Ovary (tissue), 9 donors: ENCODE data around the gene SIRPA. TPM values are rescaled to one million over a fixed set of nuclear protein-coding genes. Genes with fewer than 3 reads are reported as not detected.
A peak's percentile ranks its signal among the peaks of the same experiment; 100 is the strongest.

ENCODE experiments used
- DNase-seq, 5 donors: peaks; one replicate each; pipeline ENCODE4 v3.0.0-alpha.2; 2019 to 2020
- H3K27ac ChIP-seq, 2 donors: fragments of 200-600 bp; one replicate each; pipeline versions ENCODE4 v1.5.1 to v1.8.0; 2019 to 2022
- H3K27me3 ChIP-seq: fragments of 200-600 bp; one replicate; pipeline ENCODE4 v1.8.0; 2022
- H3K36me3 ChIP-seq: fragments of 200-600 bp; sonication (generic); one replicate; pipeline ENCODE4 v1.5.1; 2019
- H3K4me1 ChIP-seq: one replicate; pipeline ENCODE4 v1.8.1; 2013; ENCODE audit warnings: mild to moderate bottlenecking, moderate library complexity; ENCODE audit not compliant: insufficient read depth
- H3K4me3 ChIP-seq: fragments of 200-600 bp; sonication (generic); one replicate; pipeline ENCODE4 v1.5.1; 2017
- H3K9me3 ChIP-seq, 2 donors: fragments of 200-600 bp in 1 of 2; sonication (generic) in 1 of 2; one replicate each; pipeline versions ENCODE4 v1.5.1 to v1.8.1; 2013 to 2019; ENCODE audit warnings: mild to moderate bottlenecking in 1 of 2, moderate library complexity in 1 of 2
- EP300 ChIP-seq: sonication (generic); formaldehyde crosslinking; IDR thresholded peaks from one replicate; pipeline ENCODE4 v1.6.1; 2017; ENCODE audit warnings: antibody characterized with exemption
- POLR2A ChIP-seq: fragments of 450-650 bp; IDR thresholded peaks from one replicate; pipeline ENCODE4 v1.6.1; 2017; ENCODE audit warnings: antibody characterized with exemption, mild to moderate bottlenecking, moderate library complexity
- WGBS, 3 donors: extraction: QIAGEN DNeasy Blood & Tissue Kit in 1 of 3; methylation state at CpG; one replicate each; pipeline versions ENCODE4 v1.1.5 to v1.1.7; 2013 to 2017; 5-methylcytosine and 5-hydroxymethylcytosine counted together
- intact Hi-C, 4 donors: fragments of 100-400 bp; cut with DNase I; formaldehyde crosslinking; loops; one replicate each; pipeline versions ENCODE4 v1.11.0 to v1.15.1; 2022 to 2023
- polyA plus RNA-seq, 2 donors: library from polyadenylated mRNA; stranded (reverse); fragments of 200-250 nt in 1 of 2; fragments of 350-450 nt in 1 of 2; fragmentation: Illumina TruSeq in 1 of 2; extraction: RNeasy Lipid Tissue Mini Kit (QIAGEN cat#74804) in 1 of 2; gene quantifications; one replicate each; pipeline ENCODE4 v1.2.3, GENCODE V29; 2013 to 2014
- total RNA-seq, 7 donors: library from RNA; depleted of rRNA in 2 of 7; stranded (reverse); fragments of >200 nt in 2 of 7; fragmentation: NEBNext Ultra II Directional in 3 of 7; extraction: Animal tissue kit (Norgen Biotek cat#: 25700) in 3 of 7; gene quantifications; one replicate each; pipeline versions ENCODE4 v1.1.0 to v1.2.4, GENCODE V29; 2016 to 2023
- TF ChIP-seq, protein P1 (sequence below), 3 donors: fragments of 450-650 bp in 2 of 3; fragments of 200-600 bp in 1 of 3; IDR thresholded peaks; one replicate each; pipeline versions ENCODE4 v1.5.1 to v1.8.0; 2016 to 2022; ENCODE audit warnings: antibody characterized with exemption in 3 of 3, mild to moderate bottlenecking in 1 of 3
- donor health status: DM: no; HTN: no; CAD: no; lungs with moderate emphysema.
- donor health status: DM: no; HTN: no; CAD: no.
- donor health status: Bipolar disorder and iron deficiency.
- donor health status: DM: yes; HTN: yes; CAD: no.
- donor health status: DM: no; HTN: no; CAD: no.
- donor health status: DM: yes; HTN: yes; CAD: no.

Gene SIRPA
- total and polyA plus RNA-seq, 9 donors = 15.7 to 45.6 (median 28.3) TPM

DNA sequence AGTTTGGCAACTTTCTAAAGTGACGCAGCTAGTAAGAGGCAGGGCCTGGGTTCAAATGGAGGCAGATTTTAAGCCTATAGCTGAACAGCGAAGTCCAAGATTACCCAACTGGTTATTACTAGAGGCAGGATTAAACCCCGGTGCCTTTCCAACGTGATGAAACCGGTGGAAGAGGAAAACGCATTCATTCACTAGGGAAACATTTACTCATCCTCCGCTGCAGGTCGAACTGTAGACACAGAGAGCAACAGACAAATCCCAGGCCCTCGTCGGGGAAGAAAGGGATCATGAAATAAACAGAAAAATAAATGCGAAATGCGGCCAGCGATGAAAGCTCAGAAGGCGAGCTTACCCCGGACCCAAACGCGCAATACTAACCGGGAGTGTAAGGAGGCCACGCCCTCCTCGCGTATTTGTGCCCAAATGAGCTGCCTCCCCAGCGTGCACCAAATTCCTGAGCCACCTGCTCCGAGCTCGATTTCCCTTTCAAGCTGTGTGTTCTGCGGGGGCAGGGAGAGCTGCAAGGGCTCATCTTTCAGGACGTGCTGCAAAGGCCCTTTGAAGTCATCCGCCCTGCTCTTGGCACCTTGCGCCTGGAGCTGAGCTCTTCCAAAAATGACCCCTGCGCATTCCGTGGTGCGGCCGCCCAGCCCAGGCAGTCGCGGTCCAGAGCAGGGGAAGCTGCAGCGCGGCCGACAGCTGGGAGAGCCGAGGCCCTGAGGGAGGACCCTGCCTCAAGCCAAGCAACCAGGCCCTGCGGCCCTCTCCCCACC, 51.7 kb downstream of the SIRPA start:
- Histone ChIP-seq H3K36me3 (no peaks in the 10 kb centered on the region), H3K27me3 (no peaks in the 10 kb centered on the region), H3K4me1 (peaks cover 7% of the 10 kb centered on the region), H3K4me3 (peak overlapping the region; percentile 14), H3K27ac (peak overlapping the region in 1 of 2 donors; percentile 15), H3K9me3 (no peaks in the 10 kb centered on the region)
- peak; percentile 53 to 85 (median 60) for DNase-seq
- intact Hi-C loops = loop anchor here in 1 of 4 donors (5.0 kb wide), 1 partner anchor 60 kb away; no protein-coding TSS in a partner anchor
- 4 to 6% (median 5%) methylated on average over 39 of the region's 39 CpGs for WGBS, 3 donors
- TF ChIP-seq EP300 (no peak), POLR2A (peak; percentile 9)

DNA sequence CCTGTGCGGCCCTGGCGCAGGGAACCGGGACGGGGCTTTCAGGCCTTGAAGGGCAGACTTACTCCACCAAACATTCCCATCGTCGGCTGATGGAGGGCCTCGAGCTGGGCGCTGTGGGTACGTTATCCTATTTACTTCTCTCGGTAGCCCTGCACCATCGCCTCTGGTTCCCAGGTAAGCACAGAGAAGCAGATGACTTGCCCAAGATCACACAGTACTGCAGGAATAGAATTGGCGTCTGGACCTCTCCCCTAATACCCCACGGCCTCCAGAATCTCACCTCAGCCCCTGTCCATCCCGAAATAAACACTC, 52.3 kb downstream of the SIRPA start:
- Histone ChIP-seq H3K27ac (no peak overlapping the region), H3K36me3 (no peaks in the 10 kb centered on the region), H3K9me3 (no peaks in the 10 kb centered on the region), H3K4me3 (no peak overlapping the region), H3K4me1 (peaks cover 7% of the 10 kb centered on the region), H3K27me3 (no peaks in the 10 kb centered on the region)
- WGBS, 3 donors = 31 to 42% (median 37%) methylated on average over 14 of the region's 14 CpGs
- intact Hi-C loops = loop anchor here in 1 of 4 donors (5.0 kb wide), 1 partner anchor 60 kb away; no protein-coding TSS in a partner anchor
- DNase-seq = no peak
- TF ChIP-seq POLR2A (no peak), EP300 (no peak)
- TF ChIP-seq, protein P1, sequence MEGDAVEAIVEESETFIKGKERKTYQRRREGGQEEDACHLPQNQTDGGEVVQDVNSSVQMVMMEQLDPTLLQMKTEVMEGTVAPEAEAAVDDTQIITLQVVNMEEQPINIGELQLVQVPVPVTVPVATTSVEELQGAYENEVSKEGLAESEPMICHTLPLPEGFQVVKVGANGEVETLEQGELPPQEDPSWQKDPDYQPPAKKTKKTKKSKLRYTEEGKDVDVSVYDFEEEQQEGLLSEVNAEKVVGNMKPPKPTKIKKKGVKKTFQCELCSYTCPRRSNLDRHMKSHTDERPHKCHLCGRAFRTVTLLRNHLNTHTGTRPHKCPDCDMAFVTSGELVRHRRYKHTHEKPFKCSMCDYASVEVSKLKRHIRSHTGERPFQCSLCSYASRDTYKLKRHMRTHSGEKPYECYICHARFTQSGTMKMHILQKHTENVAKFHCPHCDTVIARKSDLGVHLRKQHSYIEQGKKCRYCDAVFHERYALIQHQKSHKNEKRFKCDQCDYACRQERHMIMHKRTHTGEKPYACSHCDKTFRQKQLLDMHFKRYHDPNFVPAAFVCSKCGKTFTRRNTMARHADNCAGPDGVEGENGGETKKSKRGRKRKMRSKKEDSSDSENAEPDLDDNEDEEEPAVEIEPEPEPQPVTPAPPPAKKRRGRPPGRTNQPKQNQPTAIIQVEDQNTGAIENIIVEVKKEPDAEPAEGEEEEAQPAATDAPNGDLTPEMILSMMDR (IDR thresholded peaks at IDR 0.05) = no peak

DNA sequence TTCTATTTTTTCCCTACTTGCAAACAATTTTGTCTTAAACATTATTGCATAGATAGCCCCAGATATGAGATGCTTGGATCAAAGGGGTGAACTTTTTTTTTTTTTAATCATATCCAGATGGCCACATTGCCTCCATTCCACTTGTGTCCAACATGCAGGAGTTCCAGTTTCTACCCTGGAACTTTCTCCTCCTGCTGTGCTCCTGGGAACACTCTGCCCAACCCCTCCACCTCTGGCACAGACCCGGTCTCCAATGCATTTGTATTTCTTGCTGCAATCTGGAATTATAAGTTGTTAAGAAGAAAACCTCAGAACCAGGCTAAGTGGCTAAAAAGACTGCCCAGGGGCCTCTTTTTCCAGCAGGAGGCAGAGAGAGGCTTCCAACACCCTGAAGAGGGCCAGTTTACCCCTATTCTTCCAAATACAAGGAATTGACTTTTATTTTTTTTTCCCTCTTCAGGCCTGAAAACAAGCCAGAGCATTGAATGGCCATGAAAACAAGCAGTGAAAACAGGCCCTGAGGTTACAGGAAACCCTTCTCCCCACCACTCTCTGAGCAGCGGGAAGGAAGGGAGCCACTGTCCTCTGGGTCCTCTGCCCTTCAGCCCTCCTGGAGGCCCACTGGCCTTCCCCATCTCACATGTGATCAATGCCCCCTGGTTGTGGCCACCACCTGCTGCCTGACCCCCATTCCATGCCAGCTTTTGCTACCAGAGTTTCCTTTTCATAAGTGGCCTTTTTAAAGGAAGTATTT, 54.3 kb downstream of the SIRPA start:
- DNase-seq = peak in 2 of 5 donors; percentile 20 to 25
- intact Hi-C loops = loop anchor here in 1 of 4 donors (5.0 kb wide), 1 partner anchor 62 kb away; no protein-coding TSS in a partner anchor
- Histone ChIP-seq H3K36me3 (no peaks in the 10 kb centered on the region), H3K27ac (no peak overlapping the region), H3K9me3 (no peaks in the 10 kb centered on the region), H3K4me1 (peaks cover 7% of the 10 kb centered on the region), H3K27me3 (no peaks in the 10 kb centered on the region), H3K4me3 (no peak overlapping the region)
- WGBS, 3 donors = 53 to 56% (median 56%) methylated on average over 2 of the region's 2 CpGs
- TF ChIP-seq POLR2A = no peak
- TF ChIP-seq, protein P1 (IDR thresholded peaks at IDR 0.05) = no peak
- no peak for TF ChIP-seq EP300

DNA sequence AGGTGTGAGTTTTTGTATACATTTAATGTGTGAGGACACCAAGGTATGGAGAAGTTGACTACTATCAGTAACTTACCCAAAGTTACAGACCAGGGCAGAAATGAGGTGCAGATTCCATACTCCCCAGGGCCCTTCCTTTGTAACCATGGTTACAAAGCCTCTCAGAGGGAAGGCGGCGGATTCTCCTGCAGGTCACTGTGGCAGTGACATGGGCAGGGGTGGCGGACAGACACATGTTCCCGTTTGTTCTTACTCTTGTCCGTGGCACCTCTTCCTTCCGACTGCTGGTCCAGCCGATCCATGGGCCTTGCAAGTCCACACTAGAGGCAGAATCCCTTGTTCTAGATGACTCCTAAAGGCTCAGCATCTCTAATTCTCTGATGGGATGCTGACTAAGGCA, 55.6 kb downstream of the SIRPA start:
- Histone ChIP-seq H3K36me3 (no peaks in the 10 kb centered on the region), H3K4me1 (peaks cover 4% of the 10 kb centered on the region), H3K4me3 (no peak overlapping the region), H3K27me3 (no peaks in the 10 kb centered on the region), H3K27ac (no peak overlapping the region), H3K9me3 (no peaks in the 10 kb centered on the region)
- WGBS, 3 donors = 88% methylated on average over 7 of the region's 7 CpGs
- peak in 1 of 5 donors; percentile 10 for DNase-seq
- TF ChIP-seq EP300 = no peak
- TF ChIP-seq, protein P1 (IDR thresholded peaks at IDR 0.05) = no peak
- TF ChIP-seq POLR2A = no peak
- intact Hi-C loops = no loop called here
